GM21381 (cell line): Measurements from ENCODE around the gene MTHFR.

Experiments
- ATAC-seq: cut with Tn5 transposase; IDR thresholded peaks from one replicate; pipeline ENCODE4 v1.9.1; 2021; ENCODE audit warnings: mild to moderate bottlenecking, moderate library complexity; ENCODE audit not compliant: unreplicated experiment

MTHFR gene

DNA sequence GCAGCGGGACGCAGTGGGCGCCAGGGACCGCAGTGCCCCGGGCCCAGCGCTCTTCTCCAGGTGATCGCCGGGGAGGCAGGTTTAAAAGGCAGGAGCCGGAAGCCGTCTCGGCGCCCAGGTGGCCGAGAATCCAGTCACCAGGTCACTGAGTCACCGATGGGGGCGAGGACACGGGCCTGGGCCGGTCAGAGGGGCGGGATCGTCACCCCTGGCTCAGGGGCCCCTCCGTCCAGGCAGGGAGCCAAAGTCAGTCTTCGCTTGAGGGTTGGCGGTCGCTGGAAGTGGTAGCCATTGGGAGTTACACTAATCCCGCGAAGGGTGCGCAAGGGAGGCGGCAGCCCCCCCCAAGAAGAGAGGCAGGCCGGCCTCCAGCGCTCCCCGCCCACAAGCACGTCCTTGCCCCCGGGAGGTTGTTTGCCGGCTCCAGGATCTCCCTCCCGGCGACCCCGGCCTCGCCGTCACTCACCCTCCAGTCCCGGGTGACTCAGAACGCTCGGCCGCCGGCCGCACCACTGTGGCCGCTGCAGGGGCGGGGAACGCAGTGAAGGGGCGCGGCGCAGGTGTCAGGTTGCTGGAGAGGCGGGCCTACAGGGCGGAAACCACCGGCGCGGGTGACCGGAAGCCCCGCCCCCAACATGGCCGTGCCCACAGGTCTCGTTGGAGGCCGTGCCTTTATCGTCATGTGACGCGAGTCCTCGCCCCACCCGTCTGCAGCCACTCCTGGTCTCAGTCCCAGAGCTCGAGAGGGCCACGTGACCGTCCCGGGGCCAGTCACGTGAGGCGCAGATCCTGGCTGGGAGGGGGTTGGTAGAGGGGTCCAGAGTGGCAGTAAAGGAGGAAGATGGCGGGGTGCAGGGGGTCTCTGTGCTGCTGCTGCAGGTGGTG, at the start of gene MTHFR, which contains the start of gene CLCN6:
MTHFR (minus strand) TSS at position 543 of the 885 bp plus-strand sequence. CDS start 2,848 bp downstream, outside the sequence.
CLCN6 (plus strand) TSS at position 770 of the 885 bp plus-strand sequence; CDS start at position 842, 72 bp downstream.
- peak; percentile 83 for ATAC-seq

DNA sequence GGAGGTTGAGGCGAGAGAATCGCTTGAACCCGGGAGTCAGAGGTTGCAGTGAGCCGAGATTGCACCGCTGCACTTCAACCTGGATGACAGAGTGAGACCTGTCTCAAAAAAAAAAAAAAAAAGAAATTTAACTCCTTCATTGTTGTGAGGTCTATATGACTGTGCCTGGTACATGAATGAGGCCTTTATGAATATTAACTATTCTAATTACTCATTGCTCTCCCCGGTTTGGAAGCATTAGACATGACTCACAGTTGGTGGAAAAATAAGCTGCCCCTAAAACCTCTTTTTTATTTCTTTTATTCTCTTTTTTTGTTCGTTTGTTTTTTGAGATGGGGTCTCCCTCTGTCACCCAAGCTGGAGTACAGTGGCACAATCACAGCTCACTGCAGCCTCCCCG, 49.7 kb upstream of the MTHFR start:
- no peak for ATAC-seq

DNA sequence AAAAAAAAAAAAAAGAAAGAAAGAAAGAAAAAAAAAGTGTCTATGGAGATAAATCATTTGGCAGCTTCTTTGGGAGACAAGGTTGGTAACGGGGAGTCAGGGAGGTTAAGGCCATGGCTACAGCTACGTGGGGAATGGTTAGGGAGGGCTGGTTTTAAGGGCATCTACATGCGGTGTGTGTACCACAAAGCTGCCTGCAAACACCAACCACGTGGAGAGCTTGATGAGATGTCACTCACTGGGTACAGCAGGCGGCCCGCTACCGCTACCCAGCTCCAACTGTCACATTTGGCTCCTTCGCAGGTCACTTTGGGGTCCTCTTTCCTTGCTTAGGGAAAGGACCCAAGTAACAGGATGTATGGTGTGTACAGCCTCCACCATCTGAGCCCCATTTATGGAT, 48.8 kb upstream of the MTHFR start:
- no peak for ATAC-seq

DNA sequence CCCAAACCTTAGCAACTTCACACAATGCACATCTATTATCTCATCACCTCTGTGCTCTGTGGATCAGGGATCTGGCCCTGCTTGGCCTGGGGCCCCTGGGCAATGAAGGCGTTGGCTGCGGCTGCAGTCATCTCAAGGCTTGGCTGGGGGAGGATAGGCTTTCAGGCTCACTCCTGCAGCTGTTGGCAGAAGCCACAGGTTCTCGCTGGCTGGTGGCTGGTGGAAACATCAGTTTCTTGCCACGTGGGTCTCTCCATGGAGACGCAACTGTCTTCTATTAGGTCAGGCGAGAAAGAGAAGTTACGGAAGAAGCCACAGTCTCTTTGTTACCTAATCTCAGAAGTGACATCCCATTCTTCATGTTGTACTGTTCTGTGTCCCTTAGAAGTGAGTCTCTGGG, 45.4 kb upstream of the MTHFR start:
- no peak for ATAC-seq

DNA sequence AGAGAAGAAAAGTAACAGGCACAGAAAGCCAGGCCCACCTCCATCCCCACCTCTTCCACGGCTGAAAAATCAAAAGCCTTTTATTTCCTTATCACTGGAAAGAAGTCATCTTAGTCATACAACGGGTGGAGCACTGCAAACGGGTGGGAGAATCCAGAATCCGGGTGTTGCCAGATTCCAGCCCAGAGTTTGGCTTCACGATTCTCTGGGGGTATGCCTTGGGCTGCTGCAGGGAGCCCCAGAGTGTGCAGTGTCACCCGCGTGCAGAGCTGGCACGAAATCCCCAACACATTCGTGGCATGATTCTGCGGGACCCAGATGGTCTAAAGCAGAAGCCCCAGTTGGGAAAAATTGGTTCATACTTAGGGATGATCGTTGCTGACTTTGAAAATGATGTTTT, 44.4 kb upstream of the MTHFR start:
- no peak for ATAC-seq

DNA sequence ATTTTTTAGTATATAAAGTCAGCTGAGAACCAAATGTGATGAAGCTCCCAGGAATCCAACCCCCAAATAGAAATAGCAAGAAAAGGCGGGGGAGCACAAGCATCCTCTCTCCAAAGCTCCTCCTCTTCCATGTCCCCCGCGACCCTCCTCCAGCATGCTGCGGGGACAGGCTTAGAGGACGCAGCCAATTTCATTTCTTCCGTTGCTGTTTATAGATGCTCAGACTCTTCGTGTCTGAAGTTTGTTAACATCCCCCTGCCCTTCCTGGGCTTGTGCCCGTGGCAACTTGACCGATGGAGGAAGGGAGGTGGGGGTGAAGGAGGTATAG, 42.6 kb upstream of the MTHFR start:
- ATAC-seq = no peak

DNA sequence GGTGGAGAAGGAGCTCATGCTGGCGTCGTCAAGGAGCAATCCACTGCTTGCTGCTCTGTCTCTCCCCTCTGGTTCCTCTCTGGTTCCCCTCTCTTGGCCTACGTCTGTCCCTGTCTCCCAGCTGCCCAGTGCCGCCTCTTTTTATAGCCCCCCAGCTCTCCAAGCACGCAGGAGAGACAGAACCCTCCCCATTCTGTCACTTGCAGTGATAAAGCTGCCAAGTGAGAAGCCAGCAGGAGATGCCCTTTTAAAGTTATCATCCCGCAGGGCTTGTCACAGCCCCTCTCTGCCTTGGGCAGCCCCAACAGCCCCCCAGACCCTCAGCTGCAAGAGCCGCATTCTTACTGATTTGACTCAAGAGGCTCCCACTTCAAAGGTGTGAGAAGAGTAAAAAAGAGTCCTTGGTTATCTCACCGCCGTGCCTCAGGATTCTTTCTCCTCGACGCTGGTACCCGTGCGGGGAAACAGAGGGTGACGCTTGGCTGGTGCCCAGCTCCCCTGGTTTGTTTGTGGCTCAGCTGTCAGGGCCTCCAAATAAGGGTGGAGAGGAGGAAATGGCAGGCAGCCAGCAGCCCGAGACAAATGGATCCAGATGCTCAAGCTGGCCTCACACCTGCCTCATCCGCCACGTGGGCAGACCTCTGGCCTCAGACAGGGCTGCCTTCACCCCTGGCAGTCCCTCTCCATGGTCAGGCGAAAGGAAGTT, 42.1 kb upstream of the MTHFR start, which contains the start of gene NPPA:
NPPA (minus strand) TSS at position 117 of the 706 bp plus-strand sequence; CDS start at position 18, 99 bp downstream.
- no peak for ATAC-seq

DNA sequence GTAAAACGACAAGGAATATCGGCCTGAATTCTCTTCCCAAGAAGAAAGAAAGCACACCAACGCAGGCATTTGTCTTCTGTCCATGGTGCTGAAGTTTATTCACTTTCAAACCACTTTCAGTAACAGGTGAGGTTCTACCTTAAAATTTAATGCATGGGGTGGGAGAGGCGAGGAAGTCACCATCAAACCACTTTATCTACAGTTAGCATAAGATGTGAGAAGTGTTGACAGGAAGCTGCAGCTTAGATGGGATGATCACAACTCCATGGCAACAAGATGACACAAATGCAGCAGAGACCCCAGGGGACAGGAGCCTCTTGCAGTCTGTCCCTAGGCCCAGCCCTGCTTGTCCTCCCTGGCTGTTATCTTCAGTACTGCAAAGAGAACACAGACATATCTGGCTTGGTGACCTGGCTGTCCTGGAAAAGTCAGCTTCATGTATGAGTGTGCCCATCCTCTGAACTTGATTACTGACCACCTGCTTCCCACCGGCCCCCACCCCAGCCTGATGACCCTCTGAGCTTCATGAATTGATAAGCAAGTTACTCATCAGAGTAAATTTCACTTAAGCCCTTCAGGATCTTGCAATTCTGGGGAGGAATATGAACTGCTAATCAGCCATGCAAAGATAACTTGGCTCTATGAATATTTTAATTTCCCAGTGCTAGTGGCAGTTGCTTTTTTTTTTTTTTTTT, 40.0 kb upstream of the MTHFR start:
- ATAC-seq = no peak

DNA sequence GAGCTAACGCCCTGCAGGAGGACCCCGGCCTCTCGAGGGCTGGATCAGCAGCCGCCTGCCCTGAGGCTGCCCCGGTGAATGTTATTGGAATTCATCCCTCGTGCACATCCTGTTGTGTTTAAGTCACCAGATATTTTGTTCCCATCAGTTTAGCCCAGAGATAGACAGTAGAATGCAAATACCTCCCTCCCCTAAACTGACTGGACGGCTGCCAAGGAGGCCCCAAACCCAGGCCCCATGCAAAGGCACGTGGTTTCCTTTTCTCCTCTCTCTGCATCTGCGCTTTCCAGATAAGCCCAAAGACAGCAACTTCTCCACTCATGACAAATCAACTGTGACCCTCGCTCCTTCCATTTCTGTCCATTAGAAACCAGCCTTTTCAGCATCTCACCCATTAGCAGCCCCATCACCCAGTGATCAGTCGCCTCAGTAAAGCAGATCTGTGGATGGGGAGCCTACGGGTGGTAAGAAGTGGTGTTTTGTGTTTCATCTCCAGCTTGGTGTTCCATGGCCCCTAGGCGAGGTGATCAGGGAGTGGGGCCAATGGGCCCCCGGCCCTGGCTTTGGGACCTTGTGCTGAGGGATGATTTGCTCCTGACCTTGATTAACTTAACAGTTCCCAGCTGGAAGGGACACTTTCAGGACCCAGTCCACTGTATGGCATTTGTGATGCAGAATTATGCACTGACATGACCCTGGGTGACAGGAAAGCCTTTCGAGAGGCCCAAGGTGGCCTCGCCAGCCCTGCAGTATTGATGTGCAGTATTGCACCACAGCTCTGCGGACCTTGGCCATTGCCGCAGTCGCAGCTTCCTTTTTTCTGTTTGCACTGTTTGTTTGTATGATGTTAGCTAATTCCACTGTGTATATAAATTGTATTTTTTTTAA, 36.6 kb upstream of the MTHFR start:
- no peak for ATAC-seq

DNA sequence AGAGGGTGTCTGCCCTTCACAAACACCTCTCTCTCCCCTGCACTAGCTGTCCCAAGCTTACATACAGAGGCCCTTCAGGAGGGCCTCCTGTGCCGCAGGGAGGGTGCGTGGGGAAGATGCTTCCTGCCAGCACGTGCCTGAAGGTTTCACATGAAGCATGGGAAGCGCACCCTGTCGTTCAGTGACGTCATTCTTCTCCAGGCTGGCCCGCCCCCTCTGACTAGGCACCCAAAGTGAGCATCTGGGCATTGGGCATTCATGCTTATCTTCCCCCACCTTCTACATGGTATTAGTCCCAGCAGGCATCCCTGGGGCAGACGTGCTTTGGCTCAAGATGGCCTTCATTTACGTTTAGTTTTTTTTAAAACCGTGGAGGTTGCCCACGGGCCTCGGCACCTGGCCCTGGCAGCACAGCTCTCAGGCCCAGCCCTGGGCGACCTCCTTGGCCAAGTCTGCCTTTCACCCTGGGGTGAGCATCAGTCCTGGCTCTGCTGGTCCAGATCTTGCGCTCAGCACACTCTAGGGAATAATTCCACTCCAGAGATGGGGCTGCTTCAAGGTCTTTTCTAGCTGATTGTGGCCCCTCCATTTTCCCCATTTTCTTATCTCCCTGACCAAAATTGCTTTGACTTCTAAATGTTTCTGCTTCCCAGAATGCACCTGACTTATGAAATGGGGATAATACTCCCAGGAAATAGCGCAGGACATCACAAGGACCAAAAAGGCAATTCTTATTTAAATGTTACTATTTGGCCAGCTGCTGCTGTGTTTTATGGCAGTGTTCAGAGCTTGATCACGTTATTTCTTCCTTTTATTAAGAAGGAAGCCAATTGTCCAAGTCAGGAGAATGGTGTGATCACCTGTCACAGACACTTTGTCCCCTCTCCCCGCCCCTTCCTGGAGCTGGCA, 35.7 kb upstream of the MTHFR start:
- no peak for ATAC-seq

DNA sequence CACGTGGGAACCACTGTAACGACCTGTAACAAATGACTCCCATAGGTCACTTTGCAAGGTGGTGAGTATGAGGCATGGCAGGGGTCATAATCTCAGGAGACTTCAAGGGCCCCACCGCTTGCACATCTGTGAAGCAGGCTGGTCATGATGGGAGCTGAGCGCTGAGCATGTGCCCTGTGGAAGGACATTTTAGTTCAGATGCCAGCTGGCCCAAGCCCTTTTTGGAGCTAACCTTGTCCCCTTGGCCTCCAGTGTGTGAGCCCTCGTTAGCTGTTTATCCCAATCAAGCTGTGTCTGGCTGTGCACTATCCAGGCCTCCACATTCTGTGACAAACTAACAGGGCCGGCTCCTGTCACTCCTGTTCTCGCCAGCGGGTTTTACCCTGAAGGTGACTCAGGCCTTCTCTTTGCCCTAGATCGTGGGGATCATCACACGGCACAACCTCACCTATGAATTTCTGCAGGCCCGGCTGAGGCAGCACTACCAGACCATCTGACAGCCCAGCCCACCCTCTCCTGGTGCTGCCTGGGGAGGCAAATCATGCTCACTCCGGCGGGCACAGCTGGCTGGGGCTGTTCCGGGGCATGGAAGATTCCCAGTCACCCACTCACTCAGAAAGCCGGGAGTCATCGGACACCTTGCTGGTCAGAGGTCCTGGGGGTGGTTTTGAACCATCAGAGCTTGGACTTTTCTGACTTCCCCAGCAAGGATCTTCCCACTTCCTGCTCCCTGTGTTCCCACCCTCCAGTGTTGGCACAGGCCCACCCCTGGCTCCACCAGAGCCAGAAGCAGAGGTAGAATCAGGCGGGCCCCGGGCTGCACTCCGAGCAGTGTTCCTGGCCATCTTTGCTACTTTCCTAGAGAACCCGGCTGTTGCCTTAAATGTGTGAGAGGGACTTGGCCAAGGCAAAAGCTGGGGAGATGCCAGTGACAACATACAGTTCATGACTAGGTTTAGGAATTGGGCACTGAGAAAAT, 34.3 kb upstream of the MTHFR start:
- no peak for ATAC-seq

DNA sequence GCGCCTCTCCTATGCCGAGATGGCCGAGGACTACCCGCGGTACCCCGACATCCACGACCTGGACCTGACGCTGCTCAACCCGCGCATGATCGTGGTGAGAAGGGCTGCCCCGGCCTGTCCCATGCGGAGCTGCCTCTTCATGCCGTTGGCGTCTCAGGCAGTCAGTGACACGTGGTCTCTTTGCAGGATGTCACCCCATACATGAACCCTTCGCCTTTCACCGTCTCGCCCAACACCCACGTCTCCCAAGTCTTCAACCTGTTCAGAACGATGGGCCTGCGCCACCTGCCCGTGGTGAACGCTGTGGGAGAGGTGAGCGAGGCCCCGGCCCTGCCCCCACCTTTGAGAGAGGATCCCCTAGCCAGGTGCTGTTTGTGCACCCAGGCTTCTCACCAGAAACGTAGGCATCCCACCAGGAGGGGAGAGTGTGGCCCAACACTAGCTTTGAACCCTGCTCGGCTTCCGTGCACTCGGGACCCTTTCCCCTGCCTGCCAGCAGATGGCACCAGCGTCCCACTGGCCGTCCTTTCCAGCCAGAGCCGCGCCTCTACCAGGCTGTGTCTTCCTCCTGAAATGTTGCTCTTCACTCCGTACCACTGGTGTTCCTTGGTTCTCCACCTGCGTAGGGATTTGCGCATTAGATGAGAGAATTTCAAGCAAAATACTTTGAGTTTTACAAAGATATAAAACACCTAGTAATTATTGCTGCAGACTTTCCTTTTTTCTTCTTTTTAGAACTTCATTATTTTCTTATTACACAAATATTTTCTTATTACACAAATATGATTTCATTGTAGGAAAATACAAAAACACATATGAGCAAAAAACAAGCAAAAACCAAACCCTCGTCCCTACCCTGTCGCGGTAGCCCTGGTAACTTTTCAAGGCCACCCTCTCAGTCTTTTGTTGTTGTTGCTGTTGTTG, 32.8 kb upstream of the MTHFR start:
- ATAC-seq = no peak

DNA sequence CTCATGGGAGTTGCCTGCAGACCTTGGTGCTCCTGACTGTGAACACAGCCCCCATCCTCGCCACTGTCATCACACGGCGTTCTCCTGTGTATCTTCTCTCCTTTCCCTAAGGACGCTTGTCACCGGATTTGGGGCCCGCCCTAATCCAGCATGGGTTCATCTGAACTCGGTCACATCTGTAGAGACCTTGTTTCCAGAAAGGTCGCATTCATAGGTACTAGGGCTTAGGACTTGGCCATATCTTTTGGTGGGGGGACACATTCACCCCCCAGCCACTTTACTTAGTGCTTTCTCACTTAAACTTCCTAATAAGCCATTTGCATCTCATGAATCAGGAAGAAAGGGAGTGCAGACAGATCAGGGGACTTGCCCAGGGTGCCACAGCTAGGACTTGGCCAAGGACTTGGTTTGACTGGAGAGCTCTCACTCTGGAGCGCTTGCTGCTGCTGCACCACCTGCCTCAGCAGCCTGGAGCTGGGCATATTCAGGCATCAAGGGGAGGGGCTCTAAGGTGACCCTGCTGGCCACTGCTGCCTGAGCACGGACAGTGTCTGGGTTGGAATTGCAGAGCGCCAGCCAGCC, 32.1 kb upstream of the MTHFR start:
- no peak for ATAC-seq

DNA sequence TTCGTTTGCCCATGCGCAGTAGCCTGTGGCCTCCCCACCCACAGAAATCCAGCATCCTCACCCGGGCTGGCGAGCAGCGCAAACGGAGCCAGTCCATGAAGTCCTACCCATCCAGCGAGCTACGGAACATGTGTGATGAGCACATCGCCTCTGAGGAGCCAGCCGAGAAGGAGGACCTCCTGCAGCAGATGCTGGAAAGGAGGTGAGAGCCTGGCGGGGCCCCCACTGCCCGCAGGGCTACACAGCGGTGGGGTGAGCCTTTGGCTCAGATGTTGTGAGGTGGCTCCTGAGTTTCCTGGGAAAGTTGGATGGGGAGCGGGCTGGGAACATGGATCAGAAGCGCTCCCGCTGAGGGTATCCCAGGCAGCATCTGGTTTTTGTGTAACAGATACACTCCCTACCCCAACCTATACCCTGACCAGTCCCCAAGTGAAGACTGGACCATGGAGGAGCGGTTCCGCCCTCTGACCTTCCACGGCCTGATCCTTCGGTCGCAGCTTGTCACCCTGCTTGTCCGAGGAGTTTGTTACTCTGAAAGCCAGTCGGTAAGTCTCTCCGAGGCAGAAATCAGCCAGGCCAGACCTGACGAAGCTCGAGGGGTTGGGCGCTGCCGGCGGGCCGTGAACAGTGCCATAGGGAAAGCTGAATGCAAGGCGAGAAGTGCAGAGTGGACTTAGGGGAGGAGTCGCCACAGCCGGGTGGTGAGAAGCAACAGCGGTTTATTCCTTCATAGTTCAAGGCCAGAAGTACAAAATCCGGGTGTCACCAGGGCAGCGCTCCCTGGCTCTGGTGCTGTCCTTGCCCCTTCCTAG, 31.4 kb upstream of the MTHFR start:
- ATAC-seq = no peak

DNA sequence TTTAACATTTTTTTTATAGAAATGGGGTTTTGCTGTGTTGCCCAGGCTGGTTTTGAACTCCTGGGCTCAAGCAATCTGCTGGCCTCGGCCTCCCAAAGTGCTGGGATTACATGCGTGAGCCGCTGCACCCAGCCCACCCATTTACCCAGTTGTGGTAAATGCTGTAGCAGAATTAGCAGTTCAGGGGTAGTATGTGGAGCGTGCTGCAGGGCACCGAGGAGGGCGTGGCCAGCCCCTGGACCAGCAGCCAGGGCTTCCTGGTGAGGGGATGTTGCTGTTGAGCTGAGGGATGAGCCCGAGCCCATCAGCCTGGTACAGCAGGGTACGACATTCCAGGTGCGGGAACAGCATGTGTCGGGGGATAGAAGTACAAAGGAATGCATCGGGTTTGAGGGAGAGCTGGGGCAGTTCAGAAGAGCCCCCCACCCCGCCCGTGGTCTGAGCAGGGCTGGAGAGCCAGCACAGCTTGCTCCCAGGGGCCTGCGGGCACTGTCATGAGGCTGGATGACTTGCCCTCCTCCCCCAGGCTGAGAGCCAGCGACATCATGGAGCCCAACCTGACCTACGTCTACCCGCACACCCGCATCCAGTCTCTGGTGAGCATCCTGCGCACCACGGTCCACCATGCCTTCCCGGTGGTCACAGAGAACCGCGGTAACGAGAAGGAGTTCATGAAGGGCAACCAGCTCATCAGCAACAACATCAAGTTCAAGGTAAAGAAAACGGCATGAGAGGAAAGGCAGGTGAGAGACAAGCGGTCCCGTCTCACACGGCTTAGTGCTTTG, 29.9 kb upstream of the MTHFR start:
- ATAC-seq = no peak
